Measurements from ENCODE around the gene TSPAN18. TPM values are rescaled to one million over a fixed set of nuclear protein-coding genes. Genes with fewer than 3 reads are reported as not detected.

The TSPAN18 gene
- total and polyA plus RNA-seq, 8 donors, result 0.69 to 2.7 (median 1.5) TPM

- intact Hi-C loops (cut with DNase I), result loop anchor here in 2 of 3 donors (10.0 kb wide), 2 partner anchors 151 to 161 kb away; no protein-coding TSS in a partner anchor
- TF ChIP-seq CTCF (IDR thresholded peaks at IDR 0.05), result no peak
- ATAC-seq (no peak), FAIRE-seq (no peak), DNase-seq (no peak)
- Histone ChIP-seq H3K27me3 (no peaks in the 10 kb centered on the region), H3K4me3 (no peak overlapping the region), H3K36me3 (no peaks in the 10 kb centered on the region), H3K4me1 (no peaks in the 10 kb centered on the region), H3K9me3 (no peaks in the 10 kb centered on the region), H3K27ac (no peak overlapping the region)
- 84 to 97% methylated on average over 2 of the region's 2 CpGs for WGBS, 2 donors
Measured at GRCh38 chr11:44733877-44734276, 7.1 kb downstream of the TSPAN18 start.

GRCh38 chr11:44734843-44735381 is 8.2 kb downstream of the TSPAN18 start:
- intact Hi-C loops (cut with DNase I), result loop anchor here in 2 of 3 donors (10.0 kb wide), 2 partner anchors 150 to 160 kb away; no protein-coding TSS in a partner anchor
- WGBS, 2 donors, result 83 to 85% methylated on average over 7 of the region's 7 CpGs
- Histone ChIP-seq H3K9me3 (no peaks in the 10 kb centered on the region), H3K36me3 (no peaks in the 10 kb centered on the region), H3K4me1 (no peaks in the 10 kb centered on the region), H3K27me3 (no peaks in the 10 kb centered on the region), H3K4me3 (no peak overlapping the region), H3K27ac (no peak overlapping the region)
- FAIRE-seq, result no peak
- DNase-seq, result no peak
- no peak for TF ChIP-seq CTCF (IDR thresholded peaks at IDR 0.05)
- ATAC-seq, result no peak

- TF ChIP-seq CTCF (IDR thresholded peaks at IDR 0.05), result no peak
- no peak for DNase-seq
- no peak for ATAC-seq
- no peak overlapping the region for H3K4me3 ChIP-seq
- no peaks in the 10 kb centered on the region for H3K27me3 ChIP-seq
- intact Hi-C loops (cut with DNase I), result loop anchor here in 2 of 3 donors (10.0 kb wide), 2 partner anchors 148 to 158 kb away; no protein-coding TSS in a partner anchor
- no peaks in the 10 kb centered on the region for H3K9me3 ChIP-seq
- no peak overlapping the region for H3K27ac ChIP-seq
- WGBS, 2 donors, result 88 to 93% methylated on average over 2 of the region's 2 CpGs
- H3K4me1 ChIP-seq, result no peaks in the 10 kb centered on the region
- FAIRE-seq, result no peak
- H3K36me3 ChIP-seq, result no peaks in the 10 kb centered on the region
Measured at GRCh38 chr11:44736791-44737190, 10.0 kb downstream of the TSPAN18 start.

- Histone ChIP-seq H3K27ac (no peak overlapping the region), H3K4me3 (no peak overlapping the region), H3K9me3 (no peaks in the 10 kb centered on the region), H3K27me3 (no peaks in the 10 kb centered on the region), H3K36me3 (no peaks in the 10 kb centered on the region), H3K4me1 (no peaks in the 10 kb centered on the region)
- no peak for TF ChIP-seq CTCF (IDR thresholded peaks at IDR 0.05)
- intact Hi-C loops (cut with DNase I), result loop anchor here in 2 of 3 donors (10.0 kb wide), 2 partner anchors 147 to 157 kb away; no protein-coding TSS in a partner anchor
- FAIRE-seq, result no peak
- 64 to 67% methylated on average over 11 of the region's 11 CpGs for WGBS, 2 donors
- no peak for DNase-seq
- ATAC-seq, result no peak
Measured at GRCh38 chr11:44737245-44738085, 10.7 kb downstream of the TSPAN18 start.

Data from pancreas (tissue), 10 donors.